C4-2B (cell line): Measurements from ENCODE around the gene TEX2.

ENCODE experiments used
- H3K27ac ChIP-seq: fragments of 450-650 bp; 2 replicates; pipeline ENCODE4 v1.5.1; 2017
- CTCF ChIP-seq: fragments of 450-650 bp; conservative IDR thresholded peaks from 2 replicates; pipeline ENCODE4 v1.5.1; 2017; ENCODE audit warnings: mild to moderate bottlenecking
- ZFX ChIP-seq: fragments of 450-650 bp; IDR thresholded peaks from 2 replicates; pipeline ENCODE4 v1.6.1; 2017

The TEX2 gene

GRCh38 chr17:64148017-64148631 lies 114.9 kb downstream of the TEX2 start:
- H3K27ac ChIP-seq: peak overlapping the region; percentile 50
- no peak for TF ChIP-seq CTCF
- no peak for TF ChIP-seq ZFX

DNA sequence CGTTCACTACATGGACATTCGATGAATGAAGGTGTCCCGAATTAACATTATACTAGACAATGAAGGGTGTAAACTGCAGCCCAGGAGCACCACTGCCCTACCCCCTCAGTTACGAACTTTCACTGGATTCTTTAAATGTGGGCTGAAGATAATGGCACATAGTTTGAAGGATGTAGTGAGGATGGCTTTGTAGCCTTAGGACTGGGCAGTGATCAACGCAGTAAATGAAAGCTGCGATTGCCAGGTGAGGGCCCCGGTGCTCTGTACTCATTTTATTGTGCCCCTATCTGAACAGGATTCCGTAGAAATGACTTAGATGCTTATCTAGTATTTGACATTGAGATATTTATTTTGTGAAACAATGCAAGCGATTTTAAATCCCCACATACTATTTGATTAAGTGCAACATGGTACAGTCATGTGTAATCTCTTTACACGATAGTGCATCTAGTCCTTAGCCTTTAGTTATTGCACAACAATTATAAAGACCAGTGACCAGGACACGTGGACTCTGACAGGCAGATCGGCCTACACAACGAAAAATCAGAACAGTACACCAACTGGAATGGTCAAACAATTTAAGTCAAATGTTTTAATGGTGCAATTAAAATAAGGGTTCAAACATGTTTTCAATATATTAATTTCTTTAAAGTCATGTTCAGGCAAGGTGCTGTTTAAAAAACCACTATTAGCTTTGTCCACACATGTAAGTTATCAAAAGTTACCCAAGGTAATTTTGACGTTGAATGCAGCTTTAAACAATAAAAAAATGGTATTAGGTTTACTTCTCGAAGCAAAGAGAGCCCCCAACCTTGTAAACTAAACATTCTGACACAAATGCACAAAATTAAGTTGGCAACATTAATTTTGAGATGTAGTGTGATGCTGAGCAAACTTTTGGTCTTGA lies 115.7 kb downstream of the TEX2 start:
- H3K27ac ChIP-seq: peak overlapping the region; percentile 100
- TF ChIP-seq CTCF (no peak), ZFX (no peak)

- TF ChIP-seq CTCF: no peak
- TF ChIP-seq ZFX: no peak
- H3K27ac ChIP-seq: peak overlapping the region; percentile 100
Measured at GRCh38 chr17:64146418-64147109, 116.5 kb downstream of the TEX2 start.

GRCh38 chr17:64145751-64146417 lies 117.2 kb downstream of the TEX2 start:
- peak overlapping the region; percentile 100 for H3K27ac ChIP-seq
- peak; percentile 72; the same call in 1 of the 2 replicates for TF ChIP-seq ZFX
- no peak for TF ChIP-seq CTCF

- TF ChIP-seq ZFX: no peak
- peak overlapping the region; percentile 100 for H3K27ac ChIP-seq
Measured at GRCh38 chr17:64145375-64145750, 117.7 kb downstream of the TEX2 start.

DNA sequence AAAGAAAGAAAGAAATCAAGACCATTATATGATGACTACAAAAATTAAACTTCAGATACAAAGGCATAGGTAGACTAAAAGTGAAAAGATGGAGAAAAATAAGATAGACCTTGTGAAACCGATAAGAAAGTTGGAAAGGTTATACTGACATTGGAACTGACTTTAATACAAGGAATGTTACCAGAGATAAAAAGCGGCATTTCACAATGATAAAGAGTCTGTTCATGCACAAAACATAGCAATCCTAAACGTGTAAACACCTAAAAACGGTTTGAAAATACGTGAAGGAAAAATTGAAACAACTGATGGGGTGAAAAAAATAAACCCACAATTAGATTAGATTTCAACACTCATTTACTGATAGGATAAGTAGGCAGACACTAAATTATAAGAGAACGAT lies 123.5 kb downstream of the TEX2 start:
- no peak overlapping the region for H3K27ac ChIP-seq
- no peak for TF ChIP-seq ZFX

GRCh38 chr17:64138441-64138840 lies 124.6 kb downstream of the TEX2 start:
- H3K27ac ChIP-seq: no peak overlapping the region
- TF ChIP-seq CTCF: no peak
- TF ChIP-seq ZFX: no peak

- TF ChIP-seq ZFX (no peak), CTCF (no peak)
- H3K27ac ChIP-seq: no peak overlapping the region
Measured at GRCh38 chr17:64135000-64135399, 128.1 kb downstream of the TEX2 start.
